ENCODE measurements around the gene COG1.

The COG1 gene

DNA sequence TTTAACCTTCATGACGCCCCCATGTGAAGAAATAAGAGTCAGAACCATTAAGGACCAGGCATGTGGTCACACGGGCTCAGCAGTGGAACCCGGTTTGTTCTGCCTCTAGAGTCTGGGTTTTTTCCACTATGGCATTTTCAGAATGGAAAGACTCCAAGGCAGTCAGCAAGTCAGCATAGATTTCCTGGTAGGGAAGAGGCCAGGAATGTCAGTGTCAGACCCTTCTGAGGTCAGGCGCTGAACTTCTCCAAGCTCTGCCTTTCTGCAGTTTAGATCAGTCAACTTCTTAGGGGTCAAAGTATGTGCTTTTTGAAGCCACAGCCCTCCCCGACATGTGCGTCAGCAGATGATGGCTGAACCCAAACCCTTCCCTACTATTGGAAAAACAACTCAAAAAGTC, 24.2 kb upstream of the COG1 start:
- no peak for DNase-seq

- DNase-seq = no peak
Observed at GRCh38 chr17:73170324-73170723, 22.5 kb upstream of the COG1 start.

- no peak for DNase-seq
Observed at GRCh38 chr17:73172252-73172651, 20.6 kb upstream of the COG1 start.

- DNase-seq = no peak
Observed at GRCh38 chr17:73174126-73174525, 18.7 kb upstream of the COG1 start.

GRCh38 chr17:73175962-73176565, 16.8 kb upstream of the COG1 start:
- DNase-seq = no peak

DNA sequence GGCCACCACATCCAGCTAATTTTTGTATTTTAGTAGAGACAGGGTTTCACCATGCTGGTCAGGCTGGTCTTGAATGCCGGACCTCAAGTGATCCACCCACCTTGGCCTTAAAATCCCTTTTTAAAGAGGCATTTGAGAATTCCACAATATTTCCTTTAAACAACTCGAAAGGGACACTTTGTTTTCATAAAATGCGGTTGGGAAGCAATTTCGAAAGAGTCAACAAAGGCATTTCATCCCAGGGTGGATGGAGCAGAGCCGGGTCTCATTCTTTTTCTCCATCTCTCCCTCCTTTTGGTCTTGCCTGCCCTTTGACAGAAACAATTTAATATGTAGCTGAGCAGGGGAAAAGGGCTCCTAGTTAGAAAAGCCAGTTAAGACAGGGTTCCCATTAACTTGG, 13.5 kb upstream of the COG1 start:
- DNase-seq = no peak

GRCh38 chr17:73179878-73180277, 13.0 kb upstream of the COG1 start:
- no peak for DNase-seq

- no peak for DNase-seq
Observed at GRCh38 chr17:73182616-73183310, 10.1 kb upstream of the COG1 start.

- no peak for DNase-seq
Observed at GRCh38 chr17:73184136-73184993, 8.5 kb upstream of the COG1 start.

- no peak for DNase-seq
Observed at GRCh38 chr17:73186283-73187050, 6.4 kb upstream of the COG1 start.

GRCh38 chr17:73187203-73187769, 5.6 kb upstream of the COG1 start:
- DNase-seq = no peak

- no peak for DNase-seq
Observed at GRCh38 chr17:73188011-73188410, 4.8 kb upstream of the COG1 start.

DNA sequence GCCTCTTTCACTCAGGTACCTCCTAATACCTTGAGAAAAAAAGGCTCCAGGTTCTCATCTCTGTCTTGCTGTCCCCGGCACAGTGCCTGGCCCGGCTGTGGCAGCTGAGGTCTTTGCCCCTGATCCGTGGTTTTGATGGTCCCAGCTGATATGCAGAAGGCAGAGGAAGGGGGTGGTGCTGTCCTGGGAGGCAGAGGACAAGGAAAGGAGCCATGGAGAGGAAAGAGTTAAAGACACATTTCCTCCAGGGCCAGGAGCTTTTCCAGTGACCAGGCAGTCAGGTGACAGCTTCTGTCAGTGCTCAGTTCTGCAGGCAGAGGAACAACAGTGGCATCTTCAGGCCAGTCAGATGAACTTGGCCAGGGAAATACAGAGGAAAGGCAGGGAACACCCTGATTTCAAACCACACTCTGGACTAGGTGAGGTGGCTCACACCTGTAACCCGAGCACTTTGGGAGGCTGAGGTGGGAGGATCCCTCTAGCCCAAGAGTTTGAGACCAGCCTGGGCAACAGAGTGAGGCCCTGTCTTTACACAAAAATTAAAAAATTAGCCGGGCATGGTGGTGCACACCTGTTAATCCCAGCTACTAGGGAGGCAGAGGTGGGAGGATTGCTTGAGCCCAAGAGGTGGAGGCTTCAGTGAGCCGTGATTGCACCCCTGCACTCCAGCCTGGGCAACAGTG, 3.3 kb upstream of the COG1 start:
- peak; percentile 44 for DNase-seq

GRCh38 chr17:73191443-73192205, 1.2 kb upstream of the COG1 start:
- peak; percentile 34 for DNase-seq

- peak; percentile 74 for DNase-seq
Observed at GRCh38 chr17:73192206-73192893, 505 bp upstream of the COG1 start.

DNA sequence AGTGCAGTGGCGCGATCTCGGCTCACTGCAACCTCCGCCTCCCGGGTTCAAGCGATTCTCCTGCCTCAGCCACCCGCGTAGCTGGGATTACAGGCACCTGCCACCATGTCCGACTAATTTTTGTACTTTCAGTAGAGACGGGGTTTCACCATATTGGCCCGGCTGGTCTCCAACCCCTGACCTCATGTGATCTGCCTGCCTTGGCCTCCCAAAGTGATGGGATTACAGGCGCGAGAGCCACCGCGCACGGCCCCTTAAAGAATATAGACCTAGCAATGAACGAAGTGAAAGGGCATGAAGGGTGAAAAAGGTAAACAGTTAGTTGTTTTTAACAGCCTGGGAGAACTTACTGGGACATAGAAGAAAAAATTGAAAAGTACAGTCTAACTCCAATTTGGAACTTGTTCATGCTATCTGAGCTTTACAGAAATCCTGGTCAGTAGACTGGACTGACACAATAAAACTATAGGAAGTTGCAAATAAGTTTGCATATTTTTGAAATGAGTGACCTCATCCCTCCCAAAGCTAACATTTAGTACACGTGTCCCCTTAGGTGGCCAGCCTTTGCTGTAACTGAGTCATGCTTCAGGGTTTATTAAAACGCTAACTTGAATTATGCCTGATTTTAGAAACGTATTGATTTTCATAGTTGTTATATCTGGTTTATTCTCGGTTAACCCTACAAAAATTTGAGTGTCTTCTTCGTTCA, 1.8 kb downstream of the COG1 start:
- DNase-seq = no peak

DNA sequence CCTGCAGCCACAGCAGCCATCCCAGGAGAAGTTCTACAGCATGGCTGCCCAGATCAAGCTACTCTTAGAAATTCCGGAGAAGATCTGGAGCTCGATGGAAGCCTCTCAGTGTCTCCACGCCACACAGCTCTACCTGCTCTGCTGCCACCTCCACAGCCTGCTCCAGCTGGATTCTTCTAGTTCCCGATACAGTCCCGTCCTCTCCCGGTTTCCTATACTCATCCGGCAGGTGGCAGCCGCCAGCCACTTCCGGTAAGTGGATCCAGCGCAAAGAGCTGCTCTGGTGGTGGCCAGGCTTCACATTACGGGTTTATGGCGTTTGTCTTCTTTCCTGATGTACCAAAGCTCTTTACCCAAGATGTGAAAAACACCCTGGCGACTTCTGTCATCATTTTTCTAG, 3.6 kb downstream of the COG1 start:
- DNase-seq = no peak

GRCh38 chr17:73197161-73197560, 4.3 kb downstream of the COG1 start:
- DNase-seq = no peak

- no peak for DNase-seq
Observed at GRCh38 chr17:73198201-73198929, 5.5 kb downstream of the COG1 start.

DNA sequence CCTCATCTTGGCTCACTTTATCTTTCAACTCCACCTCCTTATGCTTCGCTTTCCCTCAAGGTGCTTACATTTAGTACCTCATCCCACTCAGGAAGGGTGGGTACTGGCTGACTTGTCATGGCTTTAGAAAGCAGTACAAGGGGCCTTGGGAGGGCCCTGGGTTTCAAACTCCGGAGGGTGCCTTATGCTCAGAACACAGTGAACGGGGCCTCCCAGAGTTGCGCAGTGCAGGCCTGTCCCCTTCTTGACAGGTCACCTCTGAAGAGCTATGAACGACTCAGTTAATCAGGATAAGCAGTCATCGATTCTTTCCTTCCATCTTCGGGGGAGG, 6.0 kb downstream of the COG1 start:
- no peak for DNase-seq
